Breast epithelium (tissue), 4 donors: ENCODE results near the gene FOXC2. TPM values are rescaled to one million over a fixed set of nuclear protein-coding genes. Genes with fewer than 3 reads are reported as not detected.

Source experiments
- DNase-seq, 2 donors: peaks; one replicate each; pipeline ENCODE4 v3.0.0-alpha.2; 2019; ENCODE audit warnings: low spot score in 2 of 2
- H3K27ac ChIP-seq, 2 donors: fragments of 200-600 bp; sonication (generic) in 1 of 2; one replicate each; pipeline ENCODE4 v1.5.1; 2016 to 2019; ENCODE audit warnings: mild to moderate bottlenecking in 1 of 2
- H3K27me3 ChIP-seq, 2 donors: fragments of 200-600 bp; sonication (generic) in 1 of 2; one replicate each; pipeline versions ENCODE4 v1.5.1 to v1.6.0; 2017 to 2019; ENCODE audit warnings: control low read depth in 1 of 2, mild to moderate bottlenecking in 1 of 2
- H3K36me3 ChIP-seq: fragments of 200-600 bp; one replicate; pipeline ENCODE4 v1.5.1; 2019
- H3K4me1 ChIP-seq, 2 donors: fragments of 200-600 bp; sonication (generic); one replicate each; pipeline ENCODE4 v1.5.1; 2016 to 2019; ENCODE audit warnings: control low read depth in 1 of 2
- H3K4me3 ChIP-seq, 3 donors: fragments of 200-600 bp; sonication (generic); 1 replicate in 2 of 3; 2 replicates in 1 of 3; pipeline ENCODE4 v1.5.1; 2016 to 2019; ENCODE audit warnings: mild to moderate bottlenecking in 3 of 3, moderate library complexity in 2 of 3
- H3K9me3 ChIP-seq, 2 donors: fragments of 200-600 bp; sonication (generic) in 1 of 2; one replicate each; pipeline ENCODE4 v1.5.1; 2016 to 2019; ENCODE audit warnings: control low read depth in 1 of 2
- POLR2A ChIP-seq: fragments of 450-650 bp; IDR thresholded peaks from one replicate; pipeline ENCODE4 v1.6.1; 2016; ENCODE audit warnings: antibody characterized with exemption, mild to moderate bottlenecking, moderate library complexity
- POLR2AphosphoS5 ChIP-seq, 3 donors: sonication (generic); formaldehyde crosslinking; IDR thresholded peaks; one replicate each; pipeline ENCODE4 v1.6.1; 2017; ENCODE audit warnings: antibody characterized with exemption in 3 of 3
- intact Hi-C: fragments of 100-400 bp; cut with DNase I; formaldehyde crosslinking; loops from one replicate; pipeline ENCODE4 v1.15.1; 2023; ENCODE audit warnings: low total_unique reads
- total RNA-seq, 3 donors: library from RNA; depleted of rRNA; stranded (reverse); fragments of >200 nt; gene quantifications; one replicate each; pipeline ENCODE4 v1.1.0, GENCODE V29; 2016
- TF ChIP-seq, protein P1 (sequence below), 3 donors: fragments of 450-650 bp; IDR thresholded peaks; one replicate each; pipeline ENCODE4 v1.5.1; 2016 to 2017; ENCODE audit warnings: antibody characterized with exemption in 3 of 3, mild to moderate bottlenecking in 3 of 3, moderate library complexity in 3 of 3

Gene FOXC2
- total RNA-seq, 3 donors from 2014 or later = 0.15 to 0.98 (median 0.32) TPM

GRCh38 chr16:86533767-86534351, 32.8 kb upstream of the FOXC2 start:
- no peak for DNase-seq
- Histone ChIP-seq H3K27me3 (no peaks in the 10 kb centered on the region), H3K4me1 (no peaks in the 10 kb centered on the region), H3K4me3 (no peak overlapping the region), H3K36me3 (peaks cover under 1% of the 10 kb centered on the region), H3K9me3 (no peaks in the 10 kb centered on the region), H3K27ac (no peak overlapping the region)
- intact Hi-C loops = no loop called here
- TF ChIP-seq POLR2AphosphoS5 (IDR thresholded peaks at IDR 0.05) = no peak
- TF ChIP-seq POLR2A = no peak
- TF ChIP-seq, protein P1, sequence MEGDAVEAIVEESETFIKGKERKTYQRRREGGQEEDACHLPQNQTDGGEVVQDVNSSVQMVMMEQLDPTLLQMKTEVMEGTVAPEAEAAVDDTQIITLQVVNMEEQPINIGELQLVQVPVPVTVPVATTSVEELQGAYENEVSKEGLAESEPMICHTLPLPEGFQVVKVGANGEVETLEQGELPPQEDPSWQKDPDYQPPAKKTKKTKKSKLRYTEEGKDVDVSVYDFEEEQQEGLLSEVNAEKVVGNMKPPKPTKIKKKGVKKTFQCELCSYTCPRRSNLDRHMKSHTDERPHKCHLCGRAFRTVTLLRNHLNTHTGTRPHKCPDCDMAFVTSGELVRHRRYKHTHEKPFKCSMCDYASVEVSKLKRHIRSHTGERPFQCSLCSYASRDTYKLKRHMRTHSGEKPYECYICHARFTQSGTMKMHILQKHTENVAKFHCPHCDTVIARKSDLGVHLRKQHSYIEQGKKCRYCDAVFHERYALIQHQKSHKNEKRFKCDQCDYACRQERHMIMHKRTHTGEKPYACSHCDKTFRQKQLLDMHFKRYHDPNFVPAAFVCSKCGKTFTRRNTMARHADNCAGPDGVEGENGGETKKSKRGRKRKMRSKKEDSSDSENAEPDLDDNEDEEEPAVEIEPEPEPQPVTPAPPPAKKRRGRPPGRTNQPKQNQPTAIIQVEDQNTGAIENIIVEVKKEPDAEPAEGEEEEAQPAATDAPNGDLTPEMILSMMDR (IDR thresholded peaks at IDR 0.05) = no peak

- TF ChIP-seq POLR2AphosphoS5 (IDR thresholded peaks at IDR 0.05) = no peak
- no peak for TF ChIP-seq POLR2A
- TF ChIP-seq, protein P1 (IDR thresholded peaks at IDR 0.05) = no peak
- no peaks in the 10 kb centered on the region for H3K4me1 ChIP-seq
- no peak overlapping the region for H3K27ac ChIP-seq
- H3K27me3 ChIP-seq = no peaks in the 10 kb centered on the region
- intact Hi-C loops = no loop called here
- H3K4me3 ChIP-seq = no peak overlapping the region
- no peaks in the 10 kb centered on the region for H3K9me3 ChIP-seq
- peaks cover 4% of the 10 kb centered on the region for H3K36me3 ChIP-seq
- DNase-seq = no peak
Measured at GRCh38 chr16:86534779-86535615, 31.6 kb upstream of the FOXC2 start.

GRCh38 chr16:86536621-86537020, 30.0 kb upstream of the FOXC2 start:
- Histone ChIP-seq H3K36me3 (peaks cover 4% of the 10 kb centered on the region), H3K27me3 (no peaks in the 10 kb centered on the region), H3K9me3 (no peaks in the 10 kb centered on the region), H3K27ac (no peak overlapping the region), H3K4me1 (no peaks in the 10 kb centered on the region), H3K4me3 (no peak overlapping the region)
- no peak for TF ChIP-seq POLR2AphosphoS5 (IDR thresholded peaks at IDR 0.05)
- TF ChIP-seq, protein P1 (IDR thresholded peaks at IDR 0.05) = no peak
- TF ChIP-seq POLR2A = no peak
- DNase-seq = no peak
- intact Hi-C loops = no loop called here

- H3K36me3 ChIP-seq = peaks cover 4% of the 10 kb centered on the region
- DNase-seq = no peak
- H3K27me3 ChIP-seq = no peaks in the 10 kb centered on the region
- H3K27ac ChIP-seq = no peak overlapping the region
- H3K4me1 ChIP-seq = no peaks in the 10 kb centered on the region
- H3K9me3 ChIP-seq = no peaks in the 10 kb centered on the region
- intact Hi-C loops = no loop called here
- TF ChIP-seq POLR2A (no peak), POLR2AphosphoS5 (IDR thresholded peaks at IDR 0.05) (no peak)
- TF ChIP-seq, protein P1 (IDR thresholded peaks at IDR 0.05) = no peak
- H3K4me3 ChIP-seq = no peak overlapping the region
Measured at GRCh38 chr16:86537486-86537885, 29.1 kb upstream of the FOXC2 start.

DNA sequence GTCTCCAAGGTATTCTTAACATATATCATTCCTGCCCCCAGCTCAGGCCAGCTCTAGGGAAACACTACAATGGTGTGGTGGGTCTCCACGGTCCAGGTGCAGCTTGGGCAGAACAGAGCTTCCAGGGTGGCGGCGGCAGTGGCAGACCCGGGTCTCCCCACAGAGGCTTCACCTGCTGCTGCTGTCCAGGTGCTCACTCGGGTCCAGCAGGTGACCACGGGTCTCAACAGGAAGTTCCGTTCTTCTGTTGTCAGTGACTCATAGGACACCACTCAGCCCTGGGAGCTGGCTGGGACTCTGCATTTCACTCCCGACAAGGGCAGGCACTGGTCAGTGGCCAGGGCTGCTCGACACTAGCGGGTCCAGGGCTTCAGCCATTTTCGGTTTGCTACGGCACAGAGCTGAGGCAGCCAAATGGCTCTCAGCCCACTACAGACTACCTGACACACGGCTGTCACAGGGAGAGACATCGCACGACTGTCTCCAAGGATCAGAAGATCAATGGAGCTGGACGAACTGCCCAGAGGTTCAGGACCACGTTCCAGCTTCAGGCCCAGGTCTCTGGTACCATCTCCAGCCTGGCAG, 28.3 kb upstream of the FOXC2 start:
- H3K9me3 ChIP-seq = no peaks in the 10 kb centered on the region
- H3K27ac ChIP-seq = no peak overlapping the region
- H3K27me3 ChIP-seq = no peaks in the 10 kb centered on the region
- TF ChIP-seq POLR2AphosphoS5 (IDR thresholded peaks at IDR 0.05) = no peak
- no peak for TF ChIP-seq POLR2A
- TF ChIP-seq, protein P1 (IDR thresholded peaks at IDR 0.05) = no peak
- intact Hi-C loops = no loop called here
- no peak overlapping the region for H3K4me3 ChIP-seq
- H3K4me1 ChIP-seq = no peaks in the 10 kb centered on the region
- H3K36me3 ChIP-seq = peaks cover 4% of the 10 kb centered on the region
- no peak for DNase-seq
